Right hindlimb (tissue), 1 donor: ENCODE data around the gene CCDC159.

Experiments
- DNase-seq: peaks from one replicate; pipeline ENCODE4 v3.0.0-alpha.2; 2018

The CCDC159 gene

DNA sequence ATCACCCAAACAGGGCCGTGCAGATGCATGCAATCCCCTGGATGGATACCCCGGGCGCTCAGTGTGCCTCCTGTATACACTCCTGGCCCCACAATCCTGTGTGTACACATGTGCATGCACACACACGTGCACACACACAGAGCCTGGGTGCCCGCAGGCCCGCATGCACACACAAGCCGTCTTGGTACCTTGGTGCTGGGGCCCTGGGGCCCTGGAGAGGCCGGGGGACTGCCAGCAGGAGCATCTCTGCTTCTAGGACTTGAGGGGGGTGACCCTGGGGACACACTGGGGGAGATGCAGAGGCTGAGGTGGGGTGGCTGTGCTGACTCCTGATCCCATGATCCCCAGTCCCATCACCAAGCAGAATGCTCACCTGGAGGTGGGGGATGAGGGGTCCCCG, 53.3 kb downstream of the CCDC159 start:
- no peak for DNase-seq

DNA sequence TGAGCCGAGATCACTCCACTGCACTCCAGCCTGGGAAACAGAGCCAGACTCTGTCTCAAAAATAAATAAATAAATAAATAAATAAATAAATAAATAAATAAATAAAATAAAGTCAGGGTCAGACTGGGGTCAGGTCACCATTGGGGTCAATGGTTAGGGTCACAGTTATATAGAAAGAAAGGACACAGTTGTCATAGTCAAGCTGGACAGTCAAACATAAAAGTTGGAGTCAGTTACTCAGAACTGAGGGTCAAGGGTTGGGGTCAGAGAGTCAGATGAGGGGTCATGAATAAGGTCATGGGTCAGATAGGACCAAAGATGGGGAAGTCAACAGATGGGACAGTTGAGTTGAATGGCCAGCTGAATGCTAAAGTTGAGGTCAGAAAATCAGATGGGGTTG, 54.5 kb downstream of the CCDC159 start:
- no peak for DNase-seq

DNA sequence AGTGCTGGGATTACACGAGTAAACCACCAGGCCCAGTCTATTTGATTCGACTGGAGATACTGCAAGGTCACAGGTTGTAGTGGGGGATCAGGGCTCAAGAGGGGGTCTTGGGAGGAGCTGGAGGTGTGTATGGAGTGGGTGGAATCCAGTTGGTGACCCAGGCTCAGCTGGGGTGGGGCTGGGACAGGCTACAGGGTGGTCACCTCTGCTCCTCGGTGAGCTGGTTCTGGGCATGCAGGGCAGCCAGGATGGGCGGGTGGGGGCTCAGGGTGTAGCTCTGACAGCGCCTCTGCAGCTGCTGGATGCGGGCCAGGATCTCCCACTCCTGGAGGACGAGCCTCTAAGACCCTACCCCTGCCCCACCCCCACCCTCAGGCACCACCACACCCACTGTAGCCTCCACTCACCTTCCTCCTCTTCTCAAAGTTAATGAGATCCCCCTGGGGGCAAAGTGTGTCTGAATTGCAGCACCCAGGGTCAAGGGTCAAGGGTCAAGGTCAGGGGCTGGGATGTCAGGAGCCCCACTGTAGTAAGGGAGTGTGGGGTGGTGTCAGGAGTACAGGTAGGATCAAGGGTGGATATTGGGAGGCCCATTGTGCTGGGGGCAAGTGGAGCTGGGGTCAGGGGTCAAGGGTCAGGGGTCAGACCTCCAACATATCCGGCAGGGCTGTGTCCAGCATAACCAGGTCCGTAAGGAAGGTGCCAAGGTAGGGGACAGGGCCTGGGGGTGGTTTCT, 55.7 kb downstream of the CCDC159 start:
- no peak for DNase-seq
